Activated CD8-positive, alpha-beta memory T cell treated with anti-CD3 and anti-CD28 coated beads, Interleukin-2, amount 50 U/mL, for 1 hour (primary cell): ENCODE measurements around the gene GRIA3.
"Not testable (repeated sequence)": the region's sequence is repeated elsewhere in the genome, so short reads cannot be mapped to it uniquely, and the experiment has no call there.

Experiments used
- DNase-seq: peaks from one replicate; pipeline ENCODE4 v3.0.0-alpha.2; 2020; ENCODE audit errors: extremely low read depth

GRIA3 gene

DNA sequence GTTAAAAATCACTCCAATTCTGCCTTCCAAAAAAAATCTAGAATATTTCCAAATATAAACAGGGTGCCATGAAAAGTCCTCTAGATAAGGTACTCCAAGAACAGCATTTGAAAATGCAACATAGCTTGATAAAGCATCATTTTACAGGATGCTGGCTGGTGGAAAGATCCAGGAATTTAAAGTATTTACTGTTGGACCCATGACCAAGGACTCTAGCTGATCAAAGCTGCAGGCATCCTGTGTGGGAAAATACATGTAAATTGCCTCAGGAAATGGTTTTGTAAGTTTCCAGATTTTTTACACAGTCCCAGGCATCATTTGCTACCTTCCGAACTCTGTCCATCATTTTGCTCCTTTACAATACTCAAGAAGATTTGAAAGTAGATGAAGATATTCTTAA is 164.4 kb downstream of the GRIA3 start:
- no peak for DNase-seq

DNA sequence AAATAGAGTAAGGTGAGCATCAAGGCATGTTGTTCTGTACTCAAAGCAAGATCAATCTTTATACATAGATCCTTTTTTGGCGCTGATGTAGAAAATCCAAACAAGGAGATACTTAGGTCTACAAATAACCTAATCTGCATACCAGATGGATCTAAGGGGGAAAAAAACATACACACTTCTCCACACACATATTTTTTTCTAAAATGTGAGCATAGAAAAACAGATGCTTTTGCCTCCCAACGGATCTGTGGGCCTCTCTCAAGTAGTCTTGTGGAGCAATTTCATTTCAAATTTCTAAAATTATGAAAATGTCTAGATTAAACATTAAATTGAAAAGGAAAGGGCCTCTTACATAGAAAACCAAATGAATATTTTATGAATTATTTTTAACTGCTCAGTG is 166.1 kb downstream of the GRIA3 start:
- DNase-seq, result no peak

DNA sequence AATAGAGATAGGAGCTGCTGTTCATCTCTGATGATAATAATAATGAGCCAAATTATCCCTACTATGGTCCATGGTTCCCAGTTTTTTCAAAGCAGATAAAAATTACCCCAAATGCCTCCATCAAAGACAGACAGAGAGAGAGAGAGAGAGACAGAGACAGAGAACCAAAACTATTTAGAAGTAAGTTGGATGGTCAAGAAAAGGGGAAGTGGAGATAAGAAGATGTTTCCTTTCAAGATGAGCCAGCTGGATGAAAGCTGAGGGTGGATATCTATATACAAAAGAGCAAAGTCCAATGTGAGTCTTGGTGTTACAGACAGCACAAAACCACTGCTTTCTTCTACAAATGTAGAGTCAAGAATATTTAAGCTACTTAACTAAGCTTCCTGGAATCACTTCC is 173.9 kb downstream of the GRIA3 start:
- no peak for DNase-seq

DNA sequence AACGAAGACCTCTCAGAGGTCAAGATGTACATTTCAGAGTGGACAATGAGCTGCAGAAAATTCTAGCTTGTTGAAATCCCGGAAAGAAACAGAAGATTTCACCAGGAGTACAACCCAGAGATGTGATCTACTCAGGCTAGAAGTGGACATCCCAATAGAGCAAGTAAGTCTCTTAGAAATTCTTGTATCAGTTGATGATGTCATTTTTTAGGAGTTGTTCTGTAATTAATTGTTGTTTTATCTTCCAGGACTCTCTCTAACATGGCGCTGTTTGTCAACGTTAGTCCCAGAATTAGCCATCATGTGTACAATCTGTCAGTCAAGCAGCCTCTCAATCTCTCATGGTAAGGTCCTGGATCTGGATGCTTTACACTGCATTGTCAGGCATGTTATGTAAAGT is 174.4 kb downstream of the GRIA3 start:
- DNase-seq, result no peak

DNA sequence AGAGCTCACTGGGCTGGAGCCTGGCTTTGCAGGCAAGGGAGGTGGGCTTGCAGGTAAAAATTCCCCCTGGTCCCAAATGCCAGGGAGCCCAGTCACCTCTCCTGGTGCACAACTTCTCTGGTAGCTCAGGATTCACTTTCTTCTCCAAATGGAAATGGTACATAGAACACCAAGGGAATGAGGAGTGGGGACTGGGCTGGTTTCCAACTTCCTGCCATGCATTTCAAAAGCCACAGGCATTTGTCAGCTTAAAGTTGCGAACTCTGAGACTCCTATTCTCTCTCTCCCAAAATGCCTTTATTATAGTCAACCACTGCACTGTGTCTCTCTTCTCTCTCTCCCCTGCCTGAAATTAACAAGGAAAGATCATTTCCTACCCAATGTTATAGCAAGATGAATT is 177.3 kb downstream of the GRIA3 start:
- DNase-seq, result no peak

DNA sequence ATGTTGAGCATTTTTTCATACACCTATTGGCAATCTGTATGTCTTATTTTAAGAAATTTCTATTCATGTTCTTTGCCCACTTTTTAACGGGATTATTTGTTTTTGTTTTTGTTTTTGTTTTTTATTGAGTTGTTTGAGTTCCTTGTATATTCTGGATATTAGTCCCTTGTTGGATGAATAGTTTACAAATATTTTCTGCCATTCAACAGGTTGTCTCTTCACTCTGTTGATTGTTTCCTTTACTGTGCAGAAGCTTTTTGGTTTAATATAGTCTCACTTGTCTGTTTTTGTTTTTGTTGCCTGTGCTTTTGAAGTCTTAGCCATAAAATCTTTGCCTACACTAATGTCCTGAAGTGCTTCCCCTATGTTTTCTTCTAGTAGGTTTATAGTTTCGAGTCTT is 202.1 kb downstream of the GRIA3 start:
- DNase-seq, result not testable (repeated sequence)

DNA sequence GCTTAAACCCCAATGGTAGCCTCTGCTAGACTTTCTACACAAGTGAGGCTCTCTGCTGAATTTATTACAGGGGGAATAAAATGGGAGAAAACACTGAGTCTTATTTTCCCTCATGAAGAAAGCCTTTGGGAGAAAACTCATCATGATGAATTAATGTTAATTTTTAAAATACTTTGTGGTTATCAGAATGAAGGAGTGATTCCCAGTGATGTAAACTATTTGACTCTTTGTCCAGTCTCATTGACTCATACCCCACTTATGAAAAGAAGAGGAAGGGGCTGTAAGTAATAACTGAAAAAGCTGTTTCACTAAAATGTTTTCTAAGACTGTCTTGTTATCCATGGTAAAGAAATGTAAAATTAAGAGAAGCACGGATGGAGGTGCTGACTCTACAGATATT is 208.8 kb downstream of the GRIA3 start:
- DNase-seq, result no peak

DNA sequence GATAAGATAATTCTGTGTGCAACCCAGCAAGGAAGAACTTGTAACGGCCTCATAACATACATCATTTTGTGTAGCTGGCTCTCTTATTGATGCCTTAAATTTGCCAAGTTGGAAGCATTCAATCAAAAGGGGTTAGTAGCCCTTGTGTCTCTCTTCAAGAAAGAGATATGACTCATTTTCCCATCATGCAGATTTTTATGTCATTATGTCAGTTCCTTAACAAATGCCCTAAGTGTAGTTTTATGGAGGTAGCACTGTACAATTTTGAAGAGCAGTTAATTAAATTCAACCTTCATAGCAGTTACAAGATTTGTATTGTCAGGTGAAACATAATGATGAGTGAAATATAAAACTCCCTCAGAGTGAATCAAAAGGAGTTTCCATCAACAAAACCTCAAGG is 215.6 kb downstream of the GRIA3 start:
- DNase-seq, result no peak

DNA sequence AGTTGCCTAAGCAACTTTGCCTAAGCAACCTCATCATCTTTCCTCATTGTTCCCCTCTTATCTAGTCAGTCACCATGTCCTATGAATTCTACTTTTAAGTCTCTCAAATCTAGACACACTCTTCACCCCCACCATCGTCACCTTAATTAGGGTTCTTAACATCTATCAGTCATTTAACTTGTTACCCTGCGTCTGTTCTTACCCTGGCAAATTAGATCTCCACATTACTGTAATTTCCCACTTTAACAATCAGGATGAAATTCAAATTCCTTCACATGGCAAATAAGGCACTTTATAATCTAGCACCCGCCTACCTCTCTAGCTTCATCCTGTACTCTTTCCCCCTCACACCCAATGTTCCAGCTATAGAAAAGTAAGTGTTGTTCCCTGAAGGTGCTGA is 221.2 kb downstream of the GRIA3 start:
- no peak for DNase-seq

DNA sequence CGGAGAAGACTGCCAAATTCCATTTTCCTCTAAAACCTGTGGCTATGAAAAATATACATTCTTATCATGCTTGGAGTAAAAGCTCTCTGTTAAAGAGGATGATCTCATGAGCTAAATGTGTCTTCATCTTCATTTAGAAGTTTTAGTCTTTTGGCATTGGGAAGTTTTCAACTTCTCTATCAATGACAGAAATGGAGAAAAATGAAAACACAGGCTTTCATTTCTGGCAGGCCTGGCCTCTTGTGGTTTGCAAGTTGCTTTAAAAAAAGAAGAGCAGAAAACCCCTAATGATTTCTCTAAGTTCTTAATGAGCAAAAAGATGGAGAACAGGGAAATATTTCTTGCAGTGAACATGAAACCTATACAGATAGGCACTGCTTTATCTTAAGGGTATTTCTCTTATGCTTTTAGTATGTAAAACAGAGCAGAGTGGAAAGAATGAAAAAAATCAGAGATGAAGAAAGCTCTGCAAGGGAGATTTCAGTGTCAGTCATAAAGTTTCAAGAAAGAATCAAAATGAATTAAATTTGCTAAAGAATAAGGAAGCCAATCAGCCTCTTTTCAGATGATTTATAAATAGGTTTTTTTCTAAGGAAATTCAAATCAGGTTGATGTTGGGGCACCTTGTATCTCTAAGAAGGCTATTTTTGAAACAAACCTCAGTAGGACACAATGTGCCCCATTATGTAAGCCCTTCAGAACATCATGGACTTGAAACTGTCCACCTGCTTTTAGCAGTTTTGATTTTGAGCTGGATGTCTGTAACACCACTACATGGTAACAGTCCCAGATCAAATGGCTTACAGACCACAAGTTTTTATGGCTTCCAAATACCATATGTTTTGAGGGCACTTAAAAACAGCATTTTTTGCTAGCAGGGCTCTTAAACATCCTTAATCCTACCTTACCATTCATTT is 225.0 kb downstream of the GRIA3 start:
- no peak for DNase-seq

DNA sequence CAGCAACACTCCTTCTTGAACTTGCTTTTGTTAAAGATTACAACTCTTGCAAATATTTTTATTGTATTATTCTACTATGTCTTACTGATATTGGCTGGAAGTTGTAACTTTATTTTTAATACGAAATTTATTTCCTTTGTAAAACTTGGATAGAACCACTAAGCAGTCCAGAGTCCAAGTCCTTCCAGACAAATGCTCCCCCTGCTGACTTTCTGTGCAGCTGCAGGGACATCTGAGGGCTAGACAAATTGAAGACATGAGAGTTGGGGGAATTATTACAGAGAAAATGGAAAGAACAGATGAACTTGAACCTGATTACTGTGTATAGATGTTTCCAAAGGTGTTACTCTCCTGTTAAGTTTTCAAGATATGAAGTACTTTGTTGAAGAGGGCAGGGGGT is 238.8 kb downstream of the GRIA3 start:
- no peak for DNase-seq

DNA sequence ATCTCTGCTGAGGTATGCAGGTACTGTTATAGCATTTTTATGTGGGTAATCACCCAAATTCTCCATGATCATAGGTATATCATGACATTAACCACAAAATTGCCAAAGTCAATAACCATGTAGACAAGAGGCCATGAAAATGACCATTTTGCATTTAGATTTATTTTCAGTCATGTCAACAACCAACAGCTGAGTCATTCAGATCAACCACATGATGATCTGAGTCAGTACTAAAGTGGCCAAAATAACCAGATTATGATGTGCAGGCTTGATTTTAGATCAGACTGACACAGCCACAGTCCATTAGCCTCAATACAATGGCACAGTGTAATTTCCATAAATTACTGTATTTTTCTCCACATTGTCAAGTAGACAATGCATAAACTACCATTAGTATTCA is 240.5 kb downstream of the GRIA3 start:
- no peak for DNase-seq

DNA sequence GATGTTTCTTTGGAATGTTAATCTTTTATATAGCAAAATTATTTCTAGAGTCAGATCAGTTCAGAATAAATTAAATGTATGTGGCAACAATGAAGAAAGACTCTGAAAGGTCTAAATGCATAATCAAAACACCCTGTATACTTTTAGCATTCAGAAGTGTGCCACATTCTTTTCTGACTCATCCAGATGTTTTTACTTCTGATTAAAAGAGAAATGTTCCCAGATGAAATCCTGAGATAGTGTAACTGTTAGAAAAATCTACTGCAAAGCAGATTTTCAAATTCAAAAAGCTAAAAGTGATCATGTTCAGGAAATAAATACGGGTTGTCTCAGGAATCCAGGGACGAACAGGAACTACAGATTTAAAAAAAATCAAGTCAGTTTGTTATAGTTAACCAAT is 241.4 kb downstream of the GRIA3 start:
- DNase-seq, result no peak

DNA sequence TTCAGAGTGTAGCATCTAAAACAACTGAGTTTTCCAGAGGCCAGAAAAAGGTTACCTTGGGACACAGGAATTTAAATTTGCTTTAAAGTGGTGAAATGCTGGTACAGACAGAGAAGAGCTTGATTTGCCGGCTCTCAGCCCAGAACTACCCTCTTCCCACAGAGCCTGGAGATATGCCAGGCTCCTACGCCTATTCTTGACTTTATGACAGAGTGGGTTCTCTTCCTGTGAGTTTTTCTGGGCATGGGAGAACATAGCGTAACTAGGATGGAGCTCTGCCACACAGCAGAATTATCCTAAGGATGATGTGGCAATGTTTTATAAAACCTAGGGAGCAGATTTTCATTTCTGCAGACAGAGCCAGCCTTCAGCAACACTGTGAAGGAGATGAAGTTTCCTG is 241.8 kb downstream of the GRIA3 start:
- no peak for DNase-seq

DNA sequence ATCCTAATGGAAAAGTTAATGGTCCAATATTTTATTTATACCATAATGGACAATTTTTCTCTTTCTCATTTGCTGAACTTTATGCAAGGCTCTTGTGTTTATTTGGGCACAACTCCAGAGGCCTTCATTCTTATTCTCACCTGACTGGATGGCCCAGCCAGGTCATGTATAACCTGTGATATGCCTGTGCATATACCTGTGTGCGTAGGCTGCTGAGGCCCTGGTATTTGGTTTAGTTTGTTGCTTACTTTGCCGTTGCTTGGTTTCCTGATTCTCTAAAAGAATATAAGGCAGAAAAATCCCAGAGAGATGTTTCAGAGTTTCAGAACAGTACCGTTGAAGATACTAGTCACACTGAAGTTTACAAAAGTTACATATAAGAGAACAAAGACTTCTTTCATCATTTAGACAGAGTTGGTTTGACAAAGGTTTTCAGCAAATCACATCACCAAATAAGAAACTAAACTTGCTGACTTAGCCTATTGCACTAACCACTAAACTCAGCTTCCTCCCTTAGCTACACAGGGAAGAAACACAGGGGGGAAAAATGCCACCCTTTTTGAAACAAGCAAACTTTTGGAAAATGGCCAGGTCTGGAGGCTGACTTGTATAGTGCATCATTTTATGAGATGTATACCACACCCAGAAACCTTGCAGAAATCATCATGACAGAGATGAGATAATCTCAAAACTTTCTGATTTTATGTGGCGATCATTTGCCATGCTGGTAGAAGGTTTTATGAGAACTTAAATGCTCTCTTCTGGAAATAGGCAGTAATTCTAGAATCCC is 248.5 kb downstream of the GRIA3 start:
- DNase-seq, result no peak

DNA sequence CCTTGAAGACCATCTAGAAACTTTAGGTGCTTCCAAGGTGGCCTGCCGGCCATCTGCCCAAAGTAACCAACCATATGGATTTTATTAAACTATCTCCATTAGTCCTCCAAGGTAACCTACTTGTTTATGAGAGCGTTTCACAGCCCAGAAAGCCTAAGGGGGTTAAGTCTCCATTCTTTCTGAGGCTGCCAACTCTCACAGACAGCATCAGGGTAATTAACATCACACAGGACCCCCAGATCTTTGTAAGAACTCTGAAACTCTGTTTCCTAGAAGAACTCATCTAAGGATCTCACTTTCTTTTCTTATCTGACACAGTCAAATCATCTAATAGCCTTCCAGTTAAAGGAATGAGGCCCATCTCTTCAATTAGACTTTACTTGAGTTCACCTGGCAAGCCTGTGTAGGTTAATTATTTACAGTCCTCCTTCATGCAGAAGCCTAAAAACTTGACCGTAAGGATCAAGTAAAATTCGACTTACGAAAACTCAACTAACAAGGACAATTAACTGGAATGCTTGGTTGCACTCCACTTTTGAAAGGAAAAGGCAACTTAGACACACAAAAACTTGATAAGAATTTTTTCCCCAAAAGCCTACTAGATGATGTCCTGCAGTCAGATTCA is 252.5 kb downstream of the GRIA3 start:
- DNase-seq, result no peak

DNA sequence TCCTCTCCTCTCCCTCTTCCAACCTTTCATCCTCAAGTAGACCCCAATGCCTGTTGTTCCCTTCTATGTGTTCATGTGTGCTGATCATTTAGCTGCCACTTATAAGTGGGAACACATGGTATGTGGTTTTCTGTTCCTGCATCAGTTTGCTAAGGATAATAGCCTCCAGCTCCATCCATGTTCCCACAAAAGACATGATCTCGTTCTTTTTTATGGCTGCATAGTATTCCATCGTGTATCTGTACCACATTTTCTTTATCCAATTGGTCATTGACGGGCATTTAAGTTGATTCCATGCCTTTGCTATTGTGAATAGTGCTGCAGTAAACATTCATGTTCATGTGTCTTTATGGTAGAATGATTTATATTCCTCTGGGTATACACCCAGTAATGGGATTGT is 255.8 kb downstream of the GRIA3 start:
- DNase-seq, result not testable (repeated sequence)

DNA sequence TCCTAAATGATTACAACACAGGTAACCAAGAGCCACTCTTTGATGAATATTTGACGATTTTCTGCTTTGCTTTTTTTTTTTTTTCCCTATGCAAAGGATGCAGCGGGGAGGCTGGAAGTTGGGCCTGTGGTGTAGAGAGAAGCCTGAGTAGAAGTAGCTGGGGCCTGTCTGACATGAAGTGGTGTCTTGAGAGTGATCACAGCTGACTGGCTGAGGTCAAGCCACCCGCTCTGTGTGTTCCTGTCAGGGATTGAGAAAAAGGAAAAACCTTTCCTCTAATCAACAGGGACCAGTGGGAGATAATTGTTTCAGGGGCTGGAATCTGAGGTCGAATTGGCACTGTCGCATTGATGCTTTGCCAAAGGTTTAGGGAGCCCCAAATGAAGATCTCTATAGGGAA is 258.7 kb downstream of the GRIA3 start:
- DNase-seq, result no peak

DNA sequence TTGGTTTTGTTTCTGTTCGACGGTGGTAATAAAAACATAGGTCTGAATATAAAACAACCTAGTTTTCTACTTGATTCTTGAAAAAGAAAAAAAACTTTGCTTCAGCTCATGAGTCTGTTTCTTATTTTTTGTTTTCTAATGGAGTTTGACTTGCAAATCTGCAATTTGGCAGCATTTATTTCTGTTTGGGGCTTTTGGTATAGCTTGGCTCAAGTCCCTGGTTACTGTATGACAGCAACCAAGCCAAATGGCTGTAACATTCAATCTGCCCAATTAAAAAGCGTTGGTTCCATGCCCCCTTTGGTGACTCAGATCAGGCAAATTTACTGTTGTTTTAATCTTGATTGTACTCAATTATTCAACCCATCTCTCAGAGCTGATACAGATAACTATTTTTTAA is 263.4 kb downstream of the GRIA3 start:
- no peak for DNase-seq

DNA sequence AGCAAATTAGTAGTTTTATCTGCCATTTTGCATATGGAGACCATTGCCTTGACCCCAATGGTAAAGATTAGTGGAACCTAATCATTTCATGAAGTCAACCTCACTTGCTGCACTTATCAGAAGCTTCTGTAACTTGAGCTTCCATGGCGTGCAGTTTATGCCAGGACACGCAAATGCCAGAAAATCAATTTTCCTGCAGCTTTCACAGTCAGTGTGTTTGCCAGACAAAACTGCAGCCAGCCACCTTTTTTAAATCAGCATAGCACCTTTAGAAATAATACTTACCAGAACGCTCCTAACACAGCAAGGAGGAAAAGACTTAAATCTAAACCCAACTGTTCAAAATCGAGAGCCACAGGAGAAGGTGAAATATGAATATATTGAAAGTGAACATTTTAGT is 265.3 kb downstream of the GRIA3 start:
- DNase-seq, result no peak

DNA sequence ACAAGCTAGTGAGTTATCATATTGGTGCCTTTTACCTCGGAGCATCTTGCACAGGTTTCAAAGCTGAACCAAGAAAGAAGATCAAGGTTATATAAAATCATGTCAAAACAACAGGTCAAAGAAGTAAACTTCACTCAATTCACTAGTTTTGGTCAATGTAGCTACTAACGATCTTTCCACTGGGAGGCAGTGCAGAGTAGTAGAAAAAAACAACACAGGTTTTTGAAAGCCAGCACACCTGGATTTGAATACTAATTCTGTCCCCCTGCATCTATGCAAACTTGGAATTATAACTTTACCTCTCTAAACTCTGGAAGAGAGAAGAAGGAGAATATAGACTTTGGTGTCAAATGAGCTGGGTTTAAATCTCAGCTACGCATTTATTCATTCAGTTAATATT is 266.1 kb downstream of the GRIA3 start:
- DNase-seq, result no peak

DNA sequence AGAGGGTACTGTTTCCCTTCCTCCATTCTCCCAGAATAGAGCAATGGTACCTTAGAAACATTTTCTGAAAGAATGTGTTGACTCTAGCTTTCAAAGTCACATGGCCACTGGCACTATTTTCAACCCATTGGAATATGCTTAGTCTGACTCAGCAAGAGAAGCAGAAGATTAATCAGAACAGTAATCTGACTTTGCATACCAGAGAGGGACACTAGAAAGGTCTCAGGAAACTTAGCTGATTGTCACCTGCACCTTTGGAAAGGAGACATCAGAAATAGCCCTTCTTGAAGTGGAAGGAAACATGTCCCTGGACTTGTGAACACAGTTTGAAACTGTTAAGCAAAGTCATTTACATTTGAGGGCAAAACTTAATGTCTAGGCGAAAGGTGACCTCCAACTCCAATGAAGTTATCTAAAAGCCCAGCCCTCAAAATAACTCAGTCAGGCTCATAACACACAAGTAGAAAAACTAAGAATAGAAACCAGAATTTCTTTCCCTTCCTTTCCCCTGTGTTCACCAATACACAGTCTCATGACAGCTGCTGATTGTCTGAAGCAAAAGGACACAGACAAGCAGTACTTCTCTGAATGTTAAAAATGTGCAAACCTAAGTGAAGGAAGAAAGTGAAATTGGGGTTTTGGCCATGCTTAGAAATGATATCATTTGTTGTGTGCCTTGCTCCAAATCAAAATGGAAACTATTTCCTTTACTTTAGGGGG is 270.8 kb downstream of the GRIA3 start:
- DNase-seq, result no peak
